HG03097 (cell line): ENCODE measurements around the gene GCN1.

Experiments
- ATAC-seq: cut with Tn5 transposase; IDR thresholded peaks from one replicate; pipeline ENCODE4 v1.9.1; 2021; ENCODE audit not compliant: unreplicated experiment, low FRiP score

GCN1 gene

GRCh38 chr12:120229487-120230325 lies 35.2 kb upstream of the GCN1 start:
- ATAC-seq: no peak

DNA sequence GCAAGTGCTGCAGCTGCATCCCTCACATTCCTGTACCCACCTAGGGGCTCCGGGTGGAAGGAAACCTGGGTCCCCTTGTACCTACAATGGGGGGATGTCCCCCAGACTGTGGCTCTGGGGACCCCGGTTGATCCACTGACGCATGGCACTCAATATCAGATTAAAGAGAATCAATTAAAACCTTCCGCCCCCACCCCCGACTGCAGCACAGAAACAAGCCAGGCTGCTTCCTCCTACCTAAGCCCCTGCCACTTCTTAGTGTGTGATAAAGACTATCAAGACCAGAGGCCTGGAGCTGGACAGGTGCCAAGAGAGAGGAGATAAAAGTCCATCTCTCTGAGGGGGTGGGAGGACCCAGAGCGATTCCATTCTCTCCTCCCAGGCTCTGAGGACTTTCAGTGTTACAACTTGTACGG lies 34.6 kb upstream of the GCN1 start:
- ATAC-seq: no peak

DNA sequence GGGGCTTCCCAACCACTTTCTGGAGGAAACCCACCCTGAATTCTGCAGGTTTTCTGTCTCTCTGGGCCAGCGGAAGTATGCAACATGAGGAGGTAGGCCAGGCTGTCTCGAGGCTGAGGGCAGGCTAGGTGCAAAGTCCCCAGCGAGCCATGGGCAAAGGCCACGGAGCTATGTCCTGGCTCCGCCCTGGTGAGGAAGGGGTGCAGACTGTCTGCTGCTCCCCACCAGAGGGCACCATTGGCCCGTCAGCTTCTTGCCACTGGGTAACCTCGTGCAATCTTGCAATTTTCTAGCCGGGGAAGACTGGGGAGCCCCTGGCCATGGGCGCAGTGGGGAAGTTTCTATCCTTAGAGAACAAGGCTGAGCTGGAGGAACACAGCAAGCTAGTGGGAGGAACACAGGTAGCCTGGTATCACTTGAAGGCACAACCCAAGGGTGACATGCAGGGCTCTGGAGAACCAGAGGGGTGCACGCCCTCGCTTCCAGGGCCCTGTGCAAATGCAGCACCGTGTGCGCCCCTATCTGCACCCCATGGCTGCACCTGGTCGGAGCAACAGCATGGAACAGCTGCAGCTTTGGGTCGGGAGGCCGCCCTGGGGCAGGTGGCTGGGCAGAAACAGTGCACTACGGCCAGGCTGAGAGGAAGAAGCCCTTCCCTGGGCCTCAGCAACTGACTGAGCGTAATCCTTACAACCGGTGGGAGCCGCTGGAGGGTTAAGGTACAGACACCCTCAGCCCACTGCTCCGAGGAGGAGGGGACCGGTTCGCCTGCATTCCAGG lies 34.0 kb upstream of the GCN1 start:
- peak; percentile 46 for ATAC-seq

DNA sequence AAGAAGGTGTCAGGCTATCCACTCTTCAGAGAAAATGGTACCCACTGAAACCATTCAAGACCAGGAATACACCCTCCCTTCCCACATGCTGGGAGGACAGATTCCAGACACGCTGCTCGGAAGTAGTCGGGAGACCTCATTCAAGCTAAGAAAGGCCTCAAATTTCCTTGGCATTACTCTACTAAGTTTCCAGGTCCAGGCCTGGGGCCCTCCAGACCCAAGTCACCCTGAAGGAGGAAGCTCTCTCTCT lies 33.5 kb upstream of the GCN1 start:
- no peak for ATAC-seq

DNA sequence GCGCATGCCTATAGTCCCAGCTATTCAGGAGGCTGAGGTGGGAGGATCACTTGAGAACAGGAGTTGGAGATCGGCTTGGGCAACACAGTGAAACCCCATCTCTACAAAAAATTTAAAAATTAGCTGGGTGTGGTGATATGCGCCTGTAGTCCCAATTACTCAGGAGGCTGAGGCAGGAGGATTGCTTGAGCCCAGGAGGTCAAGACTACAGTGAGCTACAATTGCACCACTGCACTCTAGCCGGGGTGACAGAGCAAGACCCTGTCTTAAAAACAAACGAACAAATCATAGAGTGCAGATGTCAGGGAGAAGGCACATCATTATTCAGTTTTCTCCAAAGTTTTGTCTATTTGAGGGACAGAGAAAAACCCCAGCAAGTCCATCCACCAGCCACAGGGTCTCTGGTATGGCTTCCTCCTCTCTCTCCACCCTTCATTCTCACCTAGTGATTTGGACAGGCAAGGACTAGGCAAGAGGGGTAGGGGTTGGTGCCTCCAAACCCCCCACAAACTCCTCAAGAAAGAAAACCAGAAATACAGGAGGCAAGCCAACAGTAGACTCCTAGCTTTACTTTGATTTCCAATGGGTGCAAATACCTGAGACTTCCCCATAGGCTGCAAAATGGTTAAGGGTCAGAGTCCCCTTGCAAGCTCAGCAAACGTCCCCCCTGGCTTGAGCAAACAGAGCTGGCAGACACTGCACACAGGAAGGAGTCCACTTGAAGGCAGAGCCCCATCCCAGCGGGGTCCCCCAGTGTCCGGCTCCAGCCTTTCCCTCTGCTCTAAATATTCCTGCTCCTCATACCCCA lies 32.9 kb upstream of the GCN1 start:
- ATAC-seq: no peak

DNA sequence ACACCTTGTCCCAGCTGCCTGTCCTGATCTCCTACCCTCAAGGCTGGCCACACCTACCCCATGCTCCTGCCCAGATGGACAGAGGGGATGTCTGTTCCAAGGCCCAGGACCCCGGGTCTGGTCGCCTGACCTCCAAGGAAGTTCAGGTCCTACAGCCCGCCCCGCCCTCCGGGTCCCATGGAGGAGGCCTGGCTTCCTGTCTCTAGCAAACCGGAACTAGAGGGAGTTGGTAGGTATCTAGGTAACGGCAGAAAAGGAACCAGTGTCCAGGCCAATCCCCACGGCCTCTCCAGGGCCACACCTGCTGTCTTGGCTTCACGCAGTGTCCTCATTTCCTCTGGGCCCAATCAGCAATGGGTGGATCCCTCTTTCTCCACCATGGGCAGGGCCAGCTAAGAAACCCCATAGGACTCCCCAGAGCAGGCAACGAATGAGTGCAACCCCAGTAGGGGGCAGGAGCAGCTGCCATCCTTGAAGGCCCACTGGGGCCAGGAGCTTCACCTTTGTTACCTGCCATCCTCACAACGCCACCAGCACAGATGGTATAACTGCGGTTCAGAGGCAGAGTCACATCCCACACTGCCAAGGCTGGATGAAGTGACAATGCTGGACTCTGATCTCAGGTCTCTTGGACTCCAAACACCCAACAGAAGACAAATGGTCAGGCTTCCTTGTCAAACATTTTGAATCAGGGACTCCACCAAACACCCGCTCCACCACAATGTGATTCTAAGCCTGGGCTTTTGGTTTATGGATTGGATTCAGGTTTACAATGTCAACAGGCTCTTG lies 31.5 kb upstream of the GCN1 start:
- ATAC-seq: no peak

- ATAC-seq: no peak
These were observed 30.7 kb upstream of the GCN1 start for GRCh38 chr12:120225200-120225558.

DNA sequence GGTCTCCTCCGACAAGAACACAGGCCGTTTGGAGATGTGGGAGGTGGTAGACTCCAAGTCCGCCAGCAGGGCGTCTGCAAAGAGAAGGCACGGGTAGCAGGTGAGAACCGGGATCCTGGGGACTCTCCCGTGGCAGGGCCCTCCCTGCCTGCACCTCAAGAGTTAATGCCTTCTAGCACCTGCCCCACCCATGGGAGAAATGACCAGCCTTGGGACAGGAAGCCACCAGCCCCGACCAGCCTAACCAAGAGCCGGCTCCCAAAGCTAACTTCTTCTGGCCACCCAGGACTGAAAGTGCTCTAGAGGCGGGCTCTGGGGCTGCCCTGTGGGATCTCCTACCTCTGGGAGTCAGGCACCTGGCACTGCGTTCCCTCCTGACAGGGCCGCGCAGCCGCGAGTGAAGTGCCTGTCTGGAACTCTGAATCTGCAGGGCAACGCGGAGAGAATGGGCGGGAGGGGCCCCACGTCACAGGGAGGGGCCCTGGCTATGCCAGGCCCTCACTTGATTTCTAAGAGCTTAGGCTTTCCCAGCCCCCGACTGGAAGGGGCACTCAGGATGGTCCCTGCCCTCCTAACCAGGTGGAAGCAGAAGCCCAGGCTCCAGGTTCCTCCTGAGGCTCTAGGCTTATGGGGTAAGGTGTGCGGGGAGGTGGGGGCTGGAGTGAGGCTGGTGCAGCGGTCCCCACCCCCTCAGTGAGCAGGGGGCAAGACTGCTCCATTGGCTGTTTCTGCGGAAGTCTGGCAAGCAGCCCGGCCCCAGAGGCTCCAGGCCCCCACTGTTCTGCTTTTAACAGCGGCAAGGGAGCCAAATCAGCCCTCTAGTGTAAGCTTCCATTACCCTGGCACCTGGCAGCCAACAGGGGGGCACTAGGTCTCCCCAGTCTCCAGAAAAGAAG lies 30.0 kb upstream of the GCN1 start:
- ATAC-seq: no peak

- no peak for ATAC-seq
These were observed 29.2 kb upstream of the GCN1 start for GRCh38 chr12:120223458-120224303.

DNA sequence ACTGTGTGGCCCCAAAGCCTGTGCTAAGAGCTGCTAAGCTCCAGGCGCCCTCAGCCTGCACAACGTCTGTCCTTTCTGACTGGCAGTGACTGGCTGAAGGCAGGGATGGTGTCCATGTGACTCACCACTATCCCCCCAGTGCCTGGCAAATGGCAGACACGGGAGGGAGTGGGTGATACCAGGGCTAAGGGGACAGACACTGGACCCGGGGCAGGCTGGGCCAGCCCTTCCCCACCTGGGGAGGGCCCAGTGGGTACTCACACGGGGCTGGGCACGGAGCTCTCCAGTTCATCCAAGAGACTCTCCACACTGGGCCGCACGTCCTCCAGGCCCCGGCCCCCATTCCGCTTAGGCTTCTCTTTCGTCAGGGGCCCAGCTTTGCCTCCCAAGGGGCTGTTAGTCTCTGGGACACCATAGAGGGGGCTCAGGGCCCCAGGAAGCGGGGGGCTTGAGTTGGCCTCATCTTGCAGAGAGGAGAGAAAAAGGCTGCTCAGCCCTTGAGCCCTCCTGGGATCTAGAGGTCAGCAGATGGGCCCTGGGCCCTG lies 27.8 kb upstream of the GCN1 start:
- ATAC-seq: no peak

DNA sequence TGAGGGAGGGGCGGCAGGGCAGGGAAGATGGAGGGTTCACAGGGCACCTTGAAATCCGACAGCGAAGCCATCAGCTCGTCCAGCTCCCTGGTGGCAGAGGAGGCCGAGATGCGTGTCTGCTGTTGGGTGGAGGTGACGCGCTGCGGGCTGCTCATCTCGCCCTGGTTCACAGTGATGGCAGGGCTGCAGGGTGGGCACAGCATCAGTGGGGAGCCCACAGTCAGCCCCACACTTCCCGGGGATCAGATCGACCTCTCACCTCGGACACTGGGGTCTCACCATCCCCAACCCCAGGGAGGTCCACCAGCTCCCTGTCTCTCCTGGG lies 27.0 kb upstream of the GCN1 start:
- no peak for ATAC-seq

- ATAC-seq: no peak
These were observed 26.5 kb upstream of the GCN1 start for GRCh38 chr12:120220838-120221575.

- ATAC-seq: no peak
These were observed 24.4 kb upstream of the GCN1 start for GRCh38 chr12:120218680-120219606.

DNA sequence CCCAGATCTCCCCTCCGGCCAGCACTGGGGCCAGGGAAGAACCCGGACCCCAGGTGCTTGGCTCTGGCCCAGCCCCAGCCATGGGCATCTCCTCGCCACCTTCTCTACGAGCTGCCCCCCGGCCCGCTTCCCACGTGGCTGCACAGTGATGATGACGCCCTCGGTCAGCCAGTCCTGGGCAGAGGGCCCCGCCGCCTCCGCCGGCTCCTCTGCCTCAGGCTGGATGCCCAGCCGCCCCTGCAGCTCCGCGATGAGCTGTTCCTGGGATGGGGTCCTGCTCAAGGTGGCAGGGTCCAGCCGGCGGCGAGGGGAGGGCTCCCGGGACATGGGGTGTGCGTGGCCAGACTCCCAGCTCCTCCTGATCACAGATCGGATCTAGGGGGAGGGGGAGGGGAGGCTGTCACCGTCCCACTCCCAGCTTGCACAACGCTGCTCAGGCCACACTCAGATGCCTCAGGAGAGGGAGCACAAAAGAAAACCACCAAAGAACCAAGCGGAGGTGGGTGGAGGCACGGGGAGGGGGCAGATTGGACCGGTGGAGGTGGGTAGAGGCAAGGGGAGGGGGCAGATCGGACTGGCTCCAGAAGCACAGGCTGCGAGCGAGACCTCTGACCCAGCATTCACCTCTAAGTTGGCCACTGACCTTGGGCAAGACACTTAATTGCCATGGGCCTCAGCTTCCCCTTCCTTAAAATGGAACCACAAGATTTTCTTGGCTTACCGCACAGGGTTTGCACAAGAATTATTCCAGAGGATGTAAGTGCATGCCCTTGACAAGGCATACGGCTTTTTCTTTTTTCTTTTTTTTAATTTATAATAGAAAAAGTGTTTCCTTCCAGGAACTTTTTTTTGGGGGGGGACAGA lies 22.5 kb upstream of the GCN1 start:
- ATAC-seq: no peak

- no peak for ATAC-seq
These were observed 21.5 kb upstream of the GCN1 start for GRCh38 chr12:120215766-120216735.
